ENCODE data around the gene C17orf107.
"Not testable (repeated sequence)": the region's sequence is repeated elsewhere in the genome, so short reads cannot be mapped to it uniquely, and the experiment has no call there.

C17orf107 gene

DNA sequence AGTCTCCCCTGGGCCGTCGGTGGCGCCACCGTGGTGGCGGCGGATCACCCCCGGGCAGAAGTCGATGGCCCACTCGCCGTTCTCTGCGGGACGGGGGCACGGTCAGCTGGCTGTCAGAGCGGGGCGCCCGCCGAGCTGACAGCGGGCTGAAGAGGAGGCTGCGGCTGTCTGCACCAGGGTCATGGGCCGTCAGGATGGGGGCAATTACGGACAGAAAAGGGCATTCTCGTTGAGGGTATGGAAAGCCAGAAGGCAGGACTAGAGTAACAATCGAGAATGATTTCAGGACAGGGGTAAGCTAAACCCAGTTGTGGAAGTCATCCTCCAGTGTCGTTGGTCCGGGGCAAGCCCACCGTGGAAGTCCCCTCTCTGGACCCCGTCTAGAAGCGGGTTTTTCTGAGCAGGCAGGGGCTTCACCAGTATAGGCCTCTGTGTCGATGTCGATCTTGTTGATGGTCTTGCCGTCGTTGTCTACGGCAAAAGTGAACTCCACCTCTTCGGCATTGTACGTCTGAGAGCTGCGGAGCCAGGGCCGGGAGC is 1.8 kb downstream of the C17orf107 start:
- DNase-seq, result no peak

DNA sequence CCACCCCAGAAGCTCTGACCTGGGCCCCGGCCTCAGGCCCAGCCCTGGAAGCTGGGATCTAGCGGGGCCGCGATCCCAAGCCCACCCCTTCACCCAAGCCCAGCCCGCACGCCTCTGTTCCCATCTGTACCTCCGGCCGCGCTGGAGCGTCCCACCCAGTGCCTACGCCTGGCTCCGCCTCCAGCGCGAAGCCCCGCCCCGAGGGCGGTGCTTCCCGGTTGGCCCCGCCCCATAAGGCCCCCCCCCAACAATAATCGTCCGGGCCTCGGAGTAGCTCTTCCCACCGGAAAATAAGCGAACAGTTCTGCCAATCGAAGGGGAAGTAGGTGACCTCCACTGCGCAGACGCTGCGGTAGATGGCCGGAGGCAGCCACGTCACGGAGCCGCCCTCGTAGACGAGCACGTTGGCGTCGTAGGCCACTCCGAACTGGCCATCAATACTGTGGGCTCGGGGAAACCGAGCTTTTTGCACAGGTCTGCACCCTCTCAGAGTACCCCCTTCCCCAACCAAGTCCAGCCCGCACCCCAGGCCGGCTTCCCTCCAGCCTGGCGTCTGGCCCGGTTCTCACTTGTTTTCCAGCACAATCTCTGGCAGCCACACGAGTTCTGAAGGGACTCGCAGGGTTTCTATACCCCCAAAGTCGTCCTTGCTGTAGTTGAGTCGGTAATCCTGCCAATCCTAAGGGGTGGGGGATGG is 2.5 kb downstream of the C17orf107 start:
- no peak for DNase-seq

GRCh38 chr17:4902540-4902939 is 3.2 kb downstream of the C17orf107 start:
- DNase-seq, result no peak

DNA sequence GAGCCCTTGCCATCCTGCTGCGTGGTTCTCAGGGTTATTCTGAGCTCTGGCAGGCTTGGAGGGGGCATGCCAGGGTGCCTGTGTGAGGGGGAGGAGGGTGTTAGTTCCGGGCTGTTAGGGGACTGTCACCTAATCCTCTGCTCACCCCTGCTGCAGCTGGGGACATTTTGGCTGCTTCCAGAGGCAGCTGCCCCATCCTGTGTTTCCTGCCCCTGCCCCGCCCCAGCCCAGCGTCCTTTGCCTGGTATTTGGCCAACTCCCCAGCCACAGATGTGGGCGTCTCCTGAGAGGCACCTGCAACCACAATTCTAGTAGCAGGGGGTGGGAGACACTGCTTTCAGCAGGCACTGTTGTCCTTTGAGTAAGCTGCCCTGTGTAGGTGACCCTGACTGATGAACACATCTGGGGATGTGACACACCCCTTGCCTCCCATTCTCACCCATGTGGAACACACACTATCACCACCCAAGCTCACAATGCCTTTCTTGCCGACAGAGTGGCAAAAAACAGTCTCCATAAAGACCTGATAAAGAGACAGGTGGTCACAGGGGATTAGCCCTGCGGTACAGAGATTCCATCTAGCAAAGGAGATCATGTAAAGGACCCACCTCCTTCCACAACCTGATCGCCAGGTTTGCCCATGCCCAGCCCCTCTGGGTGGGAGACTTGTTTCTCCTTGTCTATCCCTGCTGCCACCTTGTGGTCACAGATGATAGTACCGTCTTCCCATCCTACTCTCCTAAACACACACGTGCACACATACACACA is 3.9 kb downstream of the C17orf107 start, which contains the start of gene CHRNE:
Gene CHRNE, minus strand, starts transcription at position 48 of the 768 bp plus-strand sequence. Its CDS starts 35 bp downstream, at position 13.
- DNase-seq, result peak; percentile 60

- DNase-seq, result not testable (repeated sequence)
These were observed 7.3 kb downstream of the C17orf107 start for GRCh38 chr17:4906642-4907041.

- no peak for DNase-seq
These were observed 9.0 kb downstream of the C17orf107 start for GRCh38 chr17:4908301-4908700.

GRCh38 chr17:4908711-4909496 is 9.6 kb downstream of the C17orf107 start:
- peak; percentile 85 for DNase-seq

- no peak for DNase-seq
These were observed 14.7 kb downstream of the C17orf107 start for GRCh38 chr17:4913994-4914393.

DNA sequence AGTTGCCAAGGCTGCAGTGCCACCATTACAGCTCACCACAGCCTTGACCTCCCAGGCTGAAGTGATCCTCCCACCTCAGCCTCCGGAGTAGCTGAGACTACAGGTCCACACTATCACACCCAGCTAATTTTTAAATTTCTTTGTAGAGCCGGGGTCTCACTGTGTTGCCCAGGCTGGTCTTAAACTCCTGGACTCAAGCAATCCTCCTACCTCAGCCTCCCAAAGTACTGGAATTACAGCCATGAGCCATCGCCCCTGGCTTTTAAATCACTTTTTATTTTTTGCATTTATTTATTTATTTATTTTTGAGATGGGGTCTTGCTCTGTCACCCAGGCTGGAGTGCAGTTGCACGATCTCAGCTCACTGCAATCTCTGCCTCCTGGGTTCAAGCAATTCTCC is 15.2 kb downstream of the C17orf107 start:
- not testable (repeated sequence) for DNase-seq

DNA sequence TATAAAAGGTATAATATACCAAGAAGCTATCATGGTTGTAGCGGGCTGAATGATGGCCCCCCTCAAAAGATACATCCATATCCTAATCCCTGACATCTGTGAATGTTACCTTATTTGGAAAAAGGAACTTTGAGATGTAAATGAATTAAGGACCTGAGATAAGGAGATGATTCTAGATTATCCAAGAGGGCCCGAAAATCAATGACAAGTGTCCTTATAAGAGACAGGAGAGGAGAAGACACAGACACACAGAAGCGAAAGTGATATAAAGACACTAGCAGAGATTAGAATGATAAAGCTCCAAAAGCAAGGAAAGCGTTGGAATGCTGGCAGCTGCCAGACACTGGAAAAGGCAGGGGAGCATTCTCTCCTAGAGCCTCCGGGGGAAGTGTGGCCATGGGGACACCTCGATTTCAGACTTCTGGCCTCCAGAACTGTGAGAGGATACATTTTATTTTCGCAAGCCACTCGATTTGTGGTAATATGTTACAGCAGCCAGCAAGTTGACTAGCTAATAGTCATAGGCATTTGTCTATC is 20.2 kb downstream of the C17orf107 start:
- no peak for DNase-seq

DNA sequence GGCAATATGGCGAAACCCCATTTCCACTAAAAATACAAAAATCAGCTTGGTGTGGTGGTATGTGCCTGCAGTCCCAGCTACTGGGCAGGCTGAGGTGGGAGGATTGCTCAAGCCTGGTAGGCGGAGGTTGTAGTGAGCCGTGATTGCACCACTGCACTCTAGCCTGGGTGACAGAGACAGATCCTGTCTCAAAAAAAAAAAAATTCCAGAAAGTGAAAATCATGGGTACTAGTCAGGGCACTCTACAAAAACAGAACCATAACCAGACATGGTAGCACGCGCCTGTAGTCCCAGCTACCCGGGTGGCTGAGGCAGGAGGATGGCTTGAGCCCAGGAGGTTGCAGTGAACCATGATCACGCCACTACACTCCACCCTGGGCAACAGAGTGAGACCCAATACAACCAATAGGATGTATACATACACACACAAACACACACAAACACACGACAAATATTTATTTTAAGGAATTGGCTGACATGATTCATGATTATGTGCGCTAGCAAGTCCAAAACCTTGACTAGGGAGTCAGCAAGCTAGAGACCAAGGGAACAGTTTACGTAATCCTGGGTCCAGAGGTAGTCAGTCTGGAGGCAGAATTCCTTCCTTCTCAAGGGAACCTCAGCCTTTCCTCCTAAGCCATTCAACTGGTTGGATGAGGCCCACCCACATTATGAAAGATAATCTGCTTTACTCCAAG is 21.2 kb downstream of the C17orf107 start:
- no peak for DNase-seq

GRCh38 chr17:4921320-4921719 is 22.0 kb downstream of the C17orf107 start:
- no peak for DNase-seq

- not testable (repeated sequence) for DNase-seq
These were observed 27.4 kb downstream of the C17orf107 start for GRCh38 chr17:4926577-4927335.

DNA sequence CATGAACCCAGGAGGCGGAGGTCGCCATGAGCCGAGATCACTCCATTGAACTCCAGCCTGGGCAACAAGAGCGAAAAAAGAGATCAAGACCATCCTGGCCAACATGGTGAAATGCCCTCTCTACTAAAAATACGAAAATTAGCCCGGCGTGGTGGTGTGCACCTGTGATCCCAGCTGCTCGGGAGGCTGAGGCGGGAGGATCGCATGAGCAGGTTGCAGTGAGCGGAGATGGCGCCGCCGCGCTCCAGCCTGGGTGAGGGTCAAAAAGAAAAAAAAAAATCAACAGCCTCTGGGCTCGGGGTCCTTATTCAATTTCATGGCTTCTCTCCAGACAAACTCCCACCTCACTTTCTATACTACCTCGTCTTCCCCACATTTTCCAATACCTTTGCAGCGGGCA is 29.5 kb downstream of the C17orf107 start:
- DNase-seq, result no peak

GRCh38 chr17:4931963-4932362 is 32.6 kb downstream of the C17orf107 start, which contains the start of gene GP1BA:
Gene GP1BA, plus strand, starts transcription at chr17:4932277. Its CDS starts 328 bp downstream, at chr17:4932605.
- DNase-seq, result no peak

- no peak for DNase-seq
These were observed 33.4 kb downstream of the C17orf107 start for GRCh38 chr17:4932756-4933155.

DNA sequence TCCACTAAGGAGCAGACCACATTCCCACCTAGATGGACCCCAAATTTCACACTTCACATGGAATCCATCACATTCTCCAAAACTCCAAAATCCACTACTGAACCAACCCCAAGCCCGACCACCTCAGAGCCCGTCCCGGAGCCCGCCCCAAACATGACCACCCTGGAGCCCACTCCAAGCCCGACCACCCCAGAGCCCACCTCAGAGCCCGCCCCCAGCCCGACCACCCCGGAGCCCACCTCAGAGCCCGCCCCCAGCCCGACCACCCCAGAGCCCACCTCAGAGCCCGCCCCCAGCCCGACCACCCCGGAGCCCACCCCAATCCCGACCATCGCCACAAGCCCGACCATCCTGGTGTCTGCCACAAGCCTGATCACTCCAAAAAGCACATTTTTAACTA is 34.3 kb downstream of the C17orf107 start:
- no peak for DNase-seq

DNA sequence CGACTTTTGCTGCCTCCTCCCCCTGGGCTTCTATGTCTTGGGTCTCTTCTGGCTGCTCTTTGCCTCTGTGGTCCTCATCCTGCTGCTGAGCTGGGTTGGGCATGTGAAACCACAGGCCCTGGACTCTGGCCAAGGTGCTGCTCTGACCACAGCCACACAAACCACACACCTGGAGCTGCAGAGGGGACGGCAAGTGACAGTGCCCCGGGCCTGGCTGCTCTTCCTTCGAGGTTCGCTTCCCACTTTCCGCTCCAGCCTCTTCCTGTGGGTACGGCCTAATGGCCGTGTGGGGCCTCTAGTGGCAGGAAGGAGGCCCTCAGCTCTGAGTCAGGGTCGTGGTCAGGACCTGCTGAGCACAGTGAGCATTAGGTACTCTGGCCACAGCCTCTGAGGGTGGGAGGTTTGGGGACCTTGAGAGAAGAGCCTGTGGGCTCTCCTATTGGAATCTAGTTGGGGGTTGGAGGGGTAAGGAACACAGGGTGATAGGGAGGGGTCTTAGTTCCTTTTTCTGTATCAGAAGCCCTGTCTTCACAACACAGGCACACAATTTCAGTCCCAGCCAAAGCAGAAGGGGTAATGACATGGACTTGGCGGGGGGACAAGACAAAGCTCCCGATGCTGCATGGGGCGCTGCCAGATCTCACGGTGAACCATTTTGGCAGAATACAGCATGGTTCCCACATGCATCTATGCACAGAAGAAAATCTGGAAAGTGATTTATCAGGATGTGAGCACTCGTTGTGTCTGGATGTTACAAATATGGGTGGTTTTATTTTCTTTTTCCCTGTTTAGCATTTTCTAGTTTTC is 35.0 kb downstream of the C17orf107 start:
- DNase-seq, result peak; percentile 47

DNA sequence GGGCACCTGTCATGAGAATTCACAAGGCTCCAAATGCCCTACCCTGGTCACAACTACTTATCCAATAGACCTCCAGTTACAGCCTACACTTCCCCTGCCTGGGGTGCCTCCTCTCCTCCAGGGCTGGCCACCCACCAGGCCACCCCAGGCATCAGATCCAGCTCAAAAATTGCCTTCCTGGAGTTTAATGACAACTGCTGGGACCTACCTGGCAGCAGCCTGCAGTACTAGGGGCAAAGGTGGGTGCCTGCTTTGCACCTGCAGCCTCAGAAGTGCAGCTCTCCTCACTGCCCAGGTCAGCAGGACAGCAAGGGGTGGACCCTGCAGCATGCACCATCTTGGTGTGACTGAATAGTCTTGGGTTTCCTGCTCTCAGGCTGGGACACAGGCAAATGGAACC is 36.3 kb downstream of the C17orf107 start:
- no peak for DNase-seq

GRCh38 chr17:4936436-4936835 is 37.1 kb downstream of the C17orf107 start:
- no peak for DNase-seq
